HepG2 (cell line): ENCODE results near the gene THAP6. TPM values are rescaled to one million over a fixed set of nuclear protein-coding genes. Genes with fewer than 3 reads are reported as not detected.
A peak's percentile ranks its signal among the peaks of the same experiment; 100 is the strongest.

ENCODE experiments used
- AKNA ChIP-seq: sonication (generic); formaldehyde crosslinking; IDR thresholded peaks from 2 replicates; pipeline ENCODE4 v1.4.0; 2020; ENCODE audit warnings: missing genetic modification reagents, borderline replicate concordance
- DZIP1 ChIP-seq: sonication (generic); formaldehyde crosslinking; IDR thresholded peaks from 2 replicates; pipeline ENCODE4 v1.5.0; 2020; ENCODE audit warnings: mild to moderate bottlenecking, missing genetic modification reagents
- ELF4 ChIP-seq: sonication (generic); formaldehyde crosslinking; IDR thresholded peaks from 2 replicates; pipeline ENCODE4 v1.5.0; 2020; ENCODE audit warnings: missing genetic modification reagents, mild to moderate bottlenecking, moderate library complexity, borderline replicate concordance
- JDP2 ChIP-seq: sonication (generic); formaldehyde crosslinking; IDR thresholded peaks from 2 replicates; pipeline ENCODE4 v1.8.1; 2022; ENCODE audit warnings: missing genetic modification reagents, borderline replicate concordance
- KDM5A ChIP-seq: fragments of 200-600 bp; sonication (generic); IDR thresholded peaks from 2 replicates; pipeline ENCODE4 v1.7.0; 2018; ENCODE audit warnings: antibody characterized with exemption, mild to moderate bottlenecking, low read length, borderline replicate concordance
- PRMT3 ChIP-seq: sonication (generic); formaldehyde crosslinking; IDR thresholded peaks from 2 replicates; pipeline ENCODE4 v1.8.1; 2022; ENCODE audit warnings: low read depth, mild to moderate bottlenecking, moderate library complexity, missing genetic modification reagents, borderline replicate concordance
- PTBP1 ChIP-seq: fragments of 200-400 bp; formaldehyde crosslinking; IDR thresholded peaks from 2 replicates; pipeline ENCODE4 v1.6.1; 2018; ENCODE audit warnings: low read length, low read depth; ENCODE audit not compliant: poor library complexity, severe bottlenecking
- RELA ChIP-seq: sonication (generic); formaldehyde crosslinking; IDR thresholded peaks from 2 replicates; pipeline ENCODE4 v1.4.0; 2020; ENCODE audit warnings: missing genetic modification reagents
- TBP ChIP-seq: sonication (generic); formaldehyde crosslinking; IDR thresholded peaks from 2 replicates; pipeline ENCODE4 v1.5.0; 2020; ENCODE audit warnings: missing genetic modification reagents
- TBX3 ChIP-seq: fragments of 450-650 bp; IDR thresholded peaks from 2 replicates; pipeline ENCODE4 v1.6.1; 2017; ENCODE audit warnings: antibody characterized with exemption, mild to moderate bottlenecking, inconsistent platforms, borderline replicate concordance
- YEATS2 ChIP-seq: sonication (generic); formaldehyde crosslinking; IDR thresholded peaks from 2 replicates; pipeline ENCODE4 v1.4.0; 2020; ENCODE audit warnings: missing genetic modification reagents, borderline replicate concordance
- ZNF574 ChIP-seq: sonication (generic); formaldehyde crosslinking; IDR thresholded peaks from 2 replicates; pipeline ENCODE4 v1.4.0; 2020; ENCODE audit warnings: missing genetic modification reagents
- ZNF724P ChIP-seq: sonication (generic); formaldehyde crosslinking; IDR thresholded peaks from 2 replicates; pipeline ENCODE4 v1.8.0; 2022; ENCODE audit warnings: missing genetic modification reagents, borderline replicate concordance
- ZXDC ChIP-seq: sonication (generic); formaldehyde crosslinking; IDR thresholded peaks from 2 replicates; pipeline ENCODE4 v1.5.0; 2020; ENCODE audit warnings: mild to moderate bottlenecking, missing genetic modification reagents
- polyA plus RNA-seq, 8 experiments: library from polyadenylated mRNA; depleted of rRNA in 3 of 8; stranded (reverse) in 7 of 8; unstranded in 1 of 8; fragments of >200 nt; fragmentation: Illumina TruSeq in 4 of 8; extraction: Trizol in 4 of 8; gene quantifications; 2 replicates each; pipeline versions ENCODE4 v1.2.1 to v1.2.3, GENCODE V29; 2011 to 2016; ENCODE audit warnings: low read depth in 4 of 8, missing spikeins in 1 of 8, mixed read lengths in 1 of 8; ENCODE audit not compliant: insufficient read depth in 1 of 8
- total RNA-seq, 5 experiments: library from RNA; depleted of rRNA; stranded (reverse); fragments of >200 nt; fragmentation: Illumina TruSeq; extraction: Trizol; gene quantifications; 2 replicates each; pipeline ENCODE4 v1.2.3, GENCODE V29; 2016; ENCODE audit warnings: low read depth in 1 of 5

The THAP6 gene
- total and polyA plus RNA-seq, 2 of the 13 experiments (the other 11 are each of a cell fraction or from before 2014, with no cell fraction given) = 9.3 to 14.7 TPM

GRCh38 chr4:75514131-75514948, at the start of gene THAP6, which contains the start of gene RCHY1 (continued):
- TF ChIP-seq ZNF574 (CRISPR knock-in tag) (peak; percentile 99), ZXDC (CRISPR knock-in tag) (no peak), DZIP1 (CRISPR knock-in tag) (no peak), AKNA (no peak), PTBP1 (no peak), RELA (no peak), JDP2 (no peak), PRMT3 (CRISPR knock-in tag) (no peak; the same call in 1 of the 2 replicates), TBX3 (peak; percentile 25; the same call in 1 of the 2 replicates), ZNF724P (CRISPR knock-in tag) (peak; percentile 92), ELF4 (CRISPR knock-in tag) (peak; percentile 5), KDM5A (peak; percentile 86), YEATS2 (peak; percentile 92; the same call in 1 of the 2 replicates), TBP (CRISPR knock-in tag) (no peak)
